HG03159 (cell line): ENCODE results near the gene SETBP1.
A peak's percentile ranks its signal among the peaks of the same experiment; 100 is the strongest.

Experiments used
- ATAC-seq: cut with Tn5 transposase; IDR thresholded peaks from one replicate; pipeline ENCODE4 v1.9.1; 2021; ENCODE audit warnings: mild to moderate bottlenecking, moderate library complexity; ENCODE audit not compliant: unreplicated experiment

Gene SETBP1

DNA sequence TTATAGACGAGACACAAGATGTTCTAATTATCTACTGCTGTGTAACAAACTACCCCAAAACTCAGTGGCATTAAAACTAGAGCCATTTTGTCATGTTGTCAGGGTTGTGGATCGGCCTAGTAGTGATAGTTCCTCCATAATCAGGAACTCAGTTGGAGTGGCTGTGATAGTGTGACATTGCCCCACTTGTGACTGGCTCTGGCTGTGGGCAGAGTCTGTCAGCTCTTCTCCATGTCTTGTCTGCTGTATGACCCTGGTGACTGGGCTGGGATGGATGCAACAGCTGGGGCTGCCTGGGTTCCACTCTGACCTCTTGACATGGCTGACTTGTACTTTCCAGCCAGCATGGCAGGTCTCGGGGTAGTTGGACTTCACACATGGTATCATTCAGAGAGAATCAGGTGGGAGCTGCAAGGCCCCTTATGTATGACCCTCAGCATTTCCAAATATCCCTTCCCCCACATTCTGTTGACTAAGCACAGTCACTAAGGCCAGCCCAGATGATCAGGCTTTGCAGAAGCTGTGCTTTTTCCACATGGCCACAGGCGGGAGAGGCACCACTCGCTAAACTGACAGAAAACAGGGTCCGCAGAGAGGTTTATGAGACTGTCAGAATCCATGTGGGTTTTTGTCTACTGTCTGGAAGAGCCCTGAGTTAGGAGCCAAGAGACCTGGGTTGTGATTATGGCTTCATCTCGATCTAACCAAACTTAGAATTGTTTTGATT, 50.3 kb downstream of the SETBP1 start:
- ATAC-seq = no peak

- ATAC-seq = peak; percentile 62
Measured at GRCh38 chr18:44731530-44732237, 51.0 kb downstream of the SETBP1 start.

GRCh38 chr18:44732238-44732563, 51.5 kb downstream of the SETBP1 start:
- ATAC-seq = no peak

GRCh38 chr18:44732599-44732998, 51.9 kb downstream of the SETBP1 start:
- no peak for ATAC-seq

DNA sequence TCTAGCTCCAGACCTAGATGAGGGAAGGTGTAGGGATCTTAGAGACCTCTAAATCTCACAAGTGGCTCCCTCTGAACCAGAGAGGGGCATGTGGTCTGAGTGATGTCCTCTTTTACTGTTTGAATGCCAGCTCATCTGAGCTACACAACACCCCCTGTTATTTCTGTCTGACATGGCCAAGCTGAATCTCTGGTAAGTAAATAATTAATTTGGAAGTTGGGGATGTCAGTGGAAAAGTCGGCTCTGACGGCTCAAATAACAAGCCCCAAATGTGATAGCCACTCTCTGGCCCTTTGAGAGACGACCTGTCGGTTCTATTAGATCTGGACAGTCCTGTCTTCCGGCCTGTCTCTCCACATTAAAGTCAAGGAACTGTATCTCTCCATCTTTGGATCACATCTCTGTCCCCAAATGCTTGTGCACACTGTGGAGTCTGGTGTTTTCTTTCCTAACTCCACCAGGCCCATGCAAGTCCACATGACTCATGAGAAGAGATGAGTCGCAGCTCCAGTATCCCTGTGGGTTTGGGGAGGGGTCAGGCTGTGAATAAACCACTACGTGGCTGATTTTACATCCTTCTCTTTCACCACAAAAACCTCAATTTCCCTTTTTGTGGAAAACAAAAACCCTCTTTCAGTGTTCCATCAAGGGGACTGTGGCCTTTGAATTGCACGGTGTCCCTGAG, 52.5 kb downstream of the SETBP1 start:
- no peak for ATAC-seq

- ATAC-seq = no peak
Measured at GRCh38 chr18:44733754-44734465, 53.2 kb downstream of the SETBP1 start.

DNA sequence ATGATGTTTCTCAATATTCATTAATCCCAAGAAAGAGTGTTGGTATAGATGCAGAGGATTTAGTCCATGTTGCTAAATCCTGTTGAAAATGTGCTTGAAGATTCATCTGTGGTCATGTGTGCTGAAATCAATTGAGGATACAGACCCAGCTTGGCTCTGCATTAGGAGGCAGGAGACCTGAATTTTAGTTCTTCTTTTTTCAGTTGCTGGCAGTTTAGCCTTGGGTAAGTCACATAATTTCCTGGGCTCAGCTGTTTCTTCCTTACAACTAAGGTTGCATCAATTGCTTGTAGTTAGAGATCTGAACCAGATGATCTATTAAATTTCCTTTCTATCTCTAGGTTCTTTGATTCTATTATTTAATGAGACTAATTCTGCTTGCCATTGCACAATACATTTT, 54.4 kb downstream of the SETBP1 start:
- ATAC-seq = no peak

GRCh38 chr18:44736664-44737380, 56.1 kb downstream of the SETBP1 start:
- ATAC-seq = no peak

DNA sequence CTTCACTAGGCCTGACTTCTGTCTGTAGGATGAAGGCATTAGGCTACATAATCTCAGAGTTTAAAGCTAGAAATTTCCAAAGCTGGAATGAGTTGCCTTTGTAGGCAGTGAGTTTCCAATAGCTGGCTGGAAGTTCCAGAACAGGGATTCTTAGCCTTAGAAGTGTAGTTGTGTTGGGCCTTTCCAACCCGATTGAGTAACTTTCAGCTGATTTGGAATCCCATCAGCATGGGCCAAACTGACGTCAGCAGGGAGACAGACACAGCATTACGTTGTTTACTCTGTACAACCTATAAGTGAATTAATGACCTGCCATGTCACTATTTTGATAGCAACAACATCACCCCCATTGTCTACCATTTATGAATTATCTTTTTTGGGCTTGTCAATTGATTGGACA, 56.9 kb downstream of the SETBP1 start:
- no peak for ATAC-seq

- no peak for ATAC-seq
Measured at GRCh38 chr18:44740000-44740399, 59.3 kb downstream of the SETBP1 start.

GRCh38 chr18:44741085-44741484, 60.4 kb downstream of the SETBP1 start:
- ATAC-seq = no peak

DNA sequence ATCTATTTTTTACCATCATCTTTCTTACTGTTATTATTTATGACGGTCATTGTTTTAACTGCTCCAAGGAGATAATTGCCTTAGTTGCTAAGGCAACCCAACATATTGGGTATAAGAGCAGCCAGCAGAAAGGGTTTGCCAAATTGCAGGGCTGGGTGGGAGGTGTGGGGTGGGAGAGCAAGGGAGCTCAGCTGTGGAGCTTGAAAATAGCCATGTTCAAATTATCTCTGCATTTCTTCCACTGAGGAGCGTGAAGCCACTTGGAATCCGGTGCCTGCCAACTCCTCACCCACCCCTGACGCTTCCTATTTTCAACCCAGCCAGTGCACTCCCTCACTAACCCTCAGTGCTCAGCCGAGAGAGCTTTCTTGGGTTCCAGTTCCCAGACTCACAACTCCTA, 60.8 kb downstream of the SETBP1 start:
- ATAC-seq = no peak

- no peak for ATAC-seq
Measured at GRCh38 chr18:44742126-44742525, 61.4 kb downstream of the SETBP1 start.

- no peak for ATAC-seq
Measured at GRCh38 chr18:44742718-44743311, 62.1 kb downstream of the SETBP1 start.

- no peak for ATAC-seq
Measured at GRCh38 chr18:44743631-44744030, 62.9 kb downstream of the SETBP1 start.

DNA sequence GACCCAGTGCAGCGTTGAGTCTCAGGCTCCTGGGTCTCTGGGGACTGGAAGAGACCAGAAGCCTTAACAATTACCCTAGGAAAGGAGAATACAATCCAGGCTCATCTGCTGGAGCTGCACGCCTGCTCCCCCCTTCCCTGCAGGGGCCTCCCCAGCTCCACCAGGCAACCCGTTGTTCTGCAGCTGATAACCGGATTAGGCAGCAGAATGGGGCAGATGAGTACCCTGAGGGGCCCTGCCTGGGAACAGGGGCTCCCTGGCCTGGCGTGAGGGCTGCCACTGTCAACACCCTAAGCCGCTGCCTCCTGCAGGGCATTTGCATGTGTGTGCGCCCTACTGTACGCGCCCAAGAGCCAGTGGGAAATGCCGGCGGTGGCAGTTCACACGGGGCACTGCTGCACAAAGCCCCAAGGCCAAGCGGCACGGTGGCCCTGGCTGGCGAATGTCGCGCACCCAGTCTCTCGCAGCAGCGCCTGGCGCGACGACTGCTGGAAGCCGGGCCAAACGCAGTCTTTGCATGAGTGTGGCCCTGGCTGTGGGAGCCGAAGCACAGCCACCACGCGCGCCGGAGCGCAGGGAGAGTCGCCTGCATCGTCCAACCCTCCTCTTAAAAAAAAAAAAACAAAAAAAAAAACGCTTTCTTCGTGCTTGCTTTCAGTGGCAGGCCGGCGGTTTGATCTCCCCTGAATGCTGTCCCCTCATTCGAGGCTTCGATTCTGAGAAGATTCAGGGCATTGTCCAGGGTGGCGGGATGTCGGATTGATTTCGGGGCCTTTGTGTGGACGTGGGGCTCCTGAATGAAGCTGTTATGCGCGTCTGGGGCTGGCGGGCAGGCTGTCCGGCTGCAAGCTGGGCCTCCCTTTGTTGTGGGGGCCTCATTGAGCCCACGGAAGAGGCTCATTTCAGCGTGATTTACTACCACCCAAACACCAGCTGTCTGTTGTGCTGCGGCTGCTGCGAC, 63.8 kb downstream of the SETBP1 start:
- no peak for ATAC-seq

DNA sequence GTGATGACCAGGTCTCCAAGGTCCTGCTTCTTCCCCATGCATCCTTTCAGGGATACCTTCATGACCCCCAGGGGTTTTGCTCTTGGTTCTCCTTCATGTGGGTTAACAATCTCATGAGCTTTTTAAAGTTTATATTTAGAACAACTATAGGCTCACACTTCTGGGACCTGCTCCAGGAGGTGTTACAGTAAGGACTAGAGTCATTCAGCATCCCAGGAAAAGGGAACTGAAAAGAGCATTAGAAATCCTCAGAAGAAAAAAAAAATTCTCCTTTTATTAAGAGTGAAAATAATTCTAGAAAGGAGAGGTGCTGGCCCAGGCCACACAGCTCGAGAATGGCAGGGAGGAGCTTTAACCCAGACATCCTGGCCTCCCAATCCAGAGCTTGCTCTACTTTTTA, 66.5 kb downstream of the SETBP1 start:
- ATAC-seq = no peak

DNA sequence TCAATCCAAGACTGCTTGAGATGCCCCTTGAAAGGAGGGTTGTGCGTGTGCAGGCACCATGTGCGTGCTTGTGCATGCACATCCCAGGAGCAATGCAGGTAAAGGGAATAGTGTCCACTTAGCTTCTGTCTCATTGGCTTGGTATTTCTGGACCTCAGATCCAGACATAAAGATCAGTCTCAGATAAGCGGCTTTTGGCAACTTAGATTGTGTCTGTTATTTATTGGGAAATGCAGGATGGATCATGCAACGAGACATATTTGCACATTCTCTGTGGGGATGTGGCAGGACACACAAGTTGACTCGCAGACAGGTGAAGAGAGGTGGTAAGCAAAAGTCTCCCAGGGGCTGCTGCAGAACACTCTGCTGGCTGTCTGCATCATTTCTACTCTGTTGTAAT, 67.9 kb downstream of the SETBP1 start:
- no peak for ATAC-seq

GRCh38 chr18:44750774-44751173, 70.1 kb downstream of the SETBP1 start:
- no peak for ATAC-seq
